Daoy (cell line): ENCODE results near the gene SH3GL1. TPM values are rescaled to one million over a fixed set of nuclear protein-coding genes. Genes with fewer than 3 reads are reported as not detected.

Experiments used
- DNase-seq: peaks from one replicate; pipeline ENCODE4 v3.0.0-alpha.2; 2015; ENCODE audit warnings: low read depth
- total RNA-seq: library from RNA; depleted of rRNA; stranded (reverse); fragments of >200 nt; shearing (Covaris generic); gene quantifications from 2 replicates; pipeline ENCODE4 v1.2.3, GENCODE V29; 2014; rRNA removed

SH3GL1 gene
- 44.3 and 52.8 TPM in 2 replicates for total RNA-seq

- DNase-seq: peak; percentile 93
Observed at GRCh38 chr19:4400135-4400936, at the start of gene SH3GL1. Gene SH3GL1 (minus strand): TSS chr19:4400547. CDS start chr19:4400368, 179 bp downstream.

- no peak for DNase-seq
Observed at GRCh38 chr19:4449639-4450028, 49.3 kb upstream of the SH3GL1 start.

GRCh38 chr19:4449022-4449638 is 48.8 kb upstream of the SH3GL1 start:
- peak; percentile 14 for DNase-seq

GRCh38 chr19:4448147-4448985 is 48.0 kb upstream of the SH3GL1 start:
- DNase-seq: no peak

GRCh38 chr19:4447327-4448146 is 47.2 kb upstream of the SH3GL1 start:
- no peak for DNase-seq

GRCh38 chr19:4446704-4447200 is 46.4 kb upstream of the SH3GL1 start:
- DNase-seq: no peak

- peak; percentile 12 for DNase-seq
Observed at GRCh38 chr19:4445963-4446703, 45.8 kb upstream of the SH3GL1 start.

- DNase-seq: peak; percentile 13
Observed at GRCh38 chr19:4444765-4445741, 44.7 kb upstream of the SH3GL1 start.

GRCh38 chr19:4443966-4444764 is 43.8 kb upstream of the SH3GL1 start:
- DNase-seq: peak; percentile 13

GRCh38 chr19:4443188-4443587 is 42.8 kb upstream of the SH3GL1 start:
- no peak for DNase-seq

- DNase-seq: no peak
Observed at GRCh38 chr19:4442819-4443146, 42.4 kb upstream of the SH3GL1 start.

- DNase-seq: no peak
Observed at GRCh38 chr19:4441994-4442818, 41.9 kb upstream of the SH3GL1 start.

GRCh38 chr19:4439243-4439642 is 38.9 kb upstream of the SH3GL1 start:
- no peak for DNase-seq

GRCh38 chr19:4437103-4437502 is 36.8 kb upstream of the SH3GL1 start:
- DNase-seq: no peak

GRCh38 chr19:4436231-4436630 is 35.9 kb upstream of the SH3GL1 start:
- DNase-seq: no peak

- DNase-seq: no peak
Observed at GRCh38 chr19:4434391-4434790, 34.0 kb upstream of the SH3GL1 start.

- DNase-seq: no peak
Observed at GRCh38 chr19:4432918-4433506, 32.7 kb upstream of the SH3GL1 start.
